GM12874 (cell line): Measurements from ENCODE around the gene CLK3.

Experiments used
- TF ChIP-seq, protein P1 (sequence below): IDR thresholded peaks from 2 replicates; pipeline ENCODE4 v1.5.1; 2011; ENCODE audit warnings: low read depth, mild to moderate bottlenecking, control low read depth, low read length, moderate library complexity; ENCODE audit not compliant: insufficient read depth

The CLK3 gene

DNA sequence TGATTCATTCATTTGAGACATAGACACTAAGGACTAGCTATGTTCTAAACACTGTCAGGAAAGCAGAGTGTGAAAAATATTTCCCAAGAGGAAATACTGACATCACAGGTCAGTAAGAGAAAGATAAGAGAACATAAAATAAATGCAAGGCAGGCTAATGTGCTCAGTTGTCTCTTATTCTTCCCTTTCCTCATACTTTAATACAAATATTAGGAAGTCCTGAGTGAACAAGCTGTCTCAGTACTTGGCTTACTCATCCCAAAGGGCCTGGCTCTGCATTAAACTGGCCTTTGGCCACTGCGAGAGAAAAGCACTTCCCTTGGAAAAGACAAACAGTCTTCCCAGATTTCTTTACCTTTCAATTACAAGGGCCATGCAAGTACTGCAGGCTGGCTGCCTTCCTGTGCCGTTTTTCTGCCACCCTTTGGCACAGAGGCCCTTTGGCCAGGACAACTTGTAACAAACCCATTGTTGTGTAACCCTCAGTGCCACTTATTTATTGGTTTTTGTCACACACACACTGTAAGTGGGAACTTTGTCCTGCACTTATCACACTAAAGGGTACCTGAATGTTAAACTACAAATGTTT lies 48.5 kb downstream of the CLK3 start:
- TF ChIP-seq, protein P1, sequence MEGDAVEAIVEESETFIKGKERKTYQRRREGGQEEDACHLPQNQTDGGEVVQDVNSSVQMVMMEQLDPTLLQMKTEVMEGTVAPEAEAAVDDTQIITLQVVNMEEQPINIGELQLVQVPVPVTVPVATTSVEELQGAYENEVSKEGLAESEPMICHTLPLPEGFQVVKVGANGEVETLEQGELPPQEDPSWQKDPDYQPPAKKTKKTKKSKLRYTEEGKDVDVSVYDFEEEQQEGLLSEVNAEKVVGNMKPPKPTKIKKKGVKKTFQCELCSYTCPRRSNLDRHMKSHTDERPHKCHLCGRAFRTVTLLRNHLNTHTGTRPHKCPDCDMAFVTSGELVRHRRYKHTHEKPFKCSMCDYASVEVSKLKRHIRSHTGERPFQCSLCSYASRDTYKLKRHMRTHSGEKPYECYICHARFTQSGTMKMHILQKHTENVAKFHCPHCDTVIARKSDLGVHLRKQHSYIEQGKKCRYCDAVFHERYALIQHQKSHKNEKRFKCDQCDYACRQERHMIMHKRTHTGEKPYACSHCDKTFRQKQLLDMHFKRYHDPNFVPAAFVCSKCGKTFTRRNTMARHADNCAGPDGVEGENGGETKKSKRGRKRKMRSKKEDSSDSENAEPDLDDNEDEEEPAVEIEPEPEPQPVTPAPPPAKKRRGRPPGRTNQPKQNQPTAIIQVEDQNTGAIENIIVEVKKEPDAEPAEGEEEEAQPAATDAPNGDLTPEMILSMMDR, result no peak

DNA sequence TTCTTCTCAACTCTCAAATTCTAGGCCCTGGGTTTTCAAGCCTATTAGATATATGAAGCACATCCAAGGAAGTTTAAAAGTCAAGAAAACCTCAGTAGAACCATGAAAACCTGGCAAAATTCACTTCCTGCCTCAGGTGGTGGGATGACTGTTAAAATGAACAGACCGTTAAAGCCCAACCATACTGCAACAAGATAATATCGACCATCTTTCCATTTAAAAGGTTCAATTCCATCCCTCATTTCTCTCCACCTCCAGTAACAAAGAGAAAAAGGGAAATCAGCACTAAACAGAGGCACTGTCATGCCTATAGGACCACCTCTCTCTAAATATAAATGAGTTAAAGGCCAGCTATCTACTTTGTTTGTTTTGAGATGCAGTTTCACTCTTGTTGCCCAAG lies 49.0 kb downstream of the CLK3 start:
- TF ChIP-seq, protein P1, result no peak

DNA sequence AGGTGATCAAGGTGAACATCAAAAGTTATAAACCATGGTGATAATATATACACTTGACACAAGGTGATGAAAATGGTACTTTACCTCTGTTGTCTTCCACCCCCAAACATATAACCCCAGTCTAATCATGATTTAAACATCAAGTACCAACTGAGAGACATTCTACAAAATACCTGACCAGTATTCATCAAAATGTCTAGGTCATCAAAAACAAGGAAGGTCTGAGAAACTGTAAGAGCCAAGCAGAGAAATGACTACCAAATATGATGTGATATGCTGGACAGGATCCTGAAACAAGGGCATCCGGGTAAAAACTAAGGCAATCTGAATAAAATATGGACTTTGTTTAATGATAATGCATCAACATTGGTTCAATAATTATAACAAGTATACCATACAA lies 52.3 kb downstream of the CLK3 start:
- TF ChIP-seq, protein P1, result no peak

DNA sequence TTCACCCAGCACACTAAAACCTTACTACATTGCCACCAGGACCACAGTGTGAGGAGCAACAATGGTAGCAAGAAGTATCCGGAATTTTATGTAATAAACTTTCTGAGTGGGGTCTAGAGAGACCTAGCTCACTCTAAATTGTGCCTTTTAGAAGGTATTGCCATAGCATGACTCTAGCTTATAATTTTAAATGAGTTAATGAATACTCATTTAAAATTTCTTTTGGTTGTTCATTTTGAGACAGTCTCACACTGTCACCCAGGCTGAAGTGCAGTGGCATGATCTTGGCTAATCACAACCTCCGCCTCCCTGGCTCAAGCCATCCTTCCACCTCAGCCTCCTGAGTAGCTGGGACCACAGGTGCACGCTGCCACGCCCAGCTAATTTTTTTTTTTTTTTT lies 54.0 kb downstream of the CLK3 start:
- TF ChIP-seq, protein P1, result no peak

DNA sequence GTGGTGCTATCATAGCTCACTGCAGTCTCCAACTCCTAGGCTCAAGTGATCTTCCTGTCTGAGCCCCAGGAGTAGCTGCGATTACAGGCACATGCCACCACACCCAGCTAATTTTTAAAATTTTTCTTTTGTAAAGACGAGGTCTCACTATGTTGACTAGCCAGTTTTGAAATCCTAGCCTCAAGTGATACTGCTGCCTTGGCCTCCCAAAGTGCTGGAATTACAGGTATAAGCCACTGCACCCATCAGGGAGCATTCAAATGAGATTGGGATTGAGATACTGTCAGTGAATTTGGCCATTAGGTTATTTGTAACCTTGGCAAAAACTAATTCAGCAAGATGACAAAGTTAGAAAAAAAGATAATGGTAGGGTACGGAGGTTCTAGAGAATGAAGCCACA lies 58.5 kb downstream of the CLK3 start:
- TF ChIP-seq, protein P1, result no peak

DNA sequence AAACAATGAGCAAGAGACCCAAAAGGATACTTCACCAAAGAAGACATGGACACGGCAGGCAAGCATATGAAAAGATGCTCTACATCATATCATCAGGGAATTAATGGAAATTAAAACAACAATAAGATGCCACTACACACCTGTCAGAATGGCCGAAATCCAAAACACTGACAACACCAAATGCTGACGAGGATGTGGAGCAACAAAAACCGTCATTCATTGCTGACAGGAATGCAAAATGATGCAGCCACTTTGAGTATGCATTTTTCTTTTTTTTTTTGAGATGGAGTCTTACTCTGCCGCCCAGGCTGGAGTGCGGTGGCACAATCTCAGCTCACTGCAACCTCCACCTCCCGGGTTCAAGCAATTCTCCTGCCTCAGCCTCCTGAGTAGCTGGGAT lies 61.2 kb downstream of the CLK3 start:
- TF ChIP-seq, protein P1, result no peak
